GM18505 (cell line): Measurements from ENCODE around the gene COX7B2.

ENCODE experiments used
- ATAC-seq: cut with Tn5 transposase; IDR thresholded peaks from one replicate; pipeline ENCODE4 v1.9.1; 2021; ENCODE audit not compliant: unreplicated experiment
- POLR2A ChIP-seq: IDR thresholded peaks from 4 replicates; pipeline ENCODE4 v1.6.1; 2011; ENCODE audit warnings: borderline replicate concordance; ENCODE audit not compliant: insufficient read depth, insufficient read length; ENCODE audit errors: extremely low read depth

Gene COX7B2

GRCh38 chr4:46927201-46927600, 18.2 kb upstream of the COX7B2 start:
- no peak for ATAC-seq
- no peak for TF ChIP-seq POLR2A

- ATAC-seq, result no peak
- TF ChIP-seq POLR2A, result no peak
These were observed 15.9 kb upstream of the COX7B2 start for GRCh38 chr4:46924789-46925529.

- TF ChIP-seq POLR2A, result no peak
- no peak for ATAC-seq
These were observed 13.2 kb upstream of the COX7B2 start for GRCh38 chr4:46922205-46922604.

- TF ChIP-seq POLR2A, result no peak
- ATAC-seq, result no peak
These were observed 897 bp downstream of the COX7B2 start for GRCh38 chr4:46908148-46908547.

- ATAC-seq, result no peak
- no peak for TF ChIP-seq POLR2A
These were observed 9.0 kb downstream of the COX7B2 start for GRCh38 chr4:46900082-46900481.

- no peak for TF ChIP-seq POLR2A
- ATAC-seq, result no peak
These were observed 14.2 kb downstream of the COX7B2 start for GRCh38 chr4:46894826-46895225.

- no peak for TF ChIP-seq POLR2A
- no peak for ATAC-seq
These were observed 19.0 kb downstream of the COX7B2 start for GRCh38 chr4:46890056-46890455.

- no peak for ATAC-seq
- TF ChIP-seq POLR2A, result no peak
These were observed 19.6 kb downstream of the COX7B2 start for GRCh38 chr4:46889410-46889809.

- no peak for ATAC-seq
- TF ChIP-seq POLR2A, result no peak
These were observed 22.3 kb downstream of the COX7B2 start for GRCh38 chr4:46886711-46887110.

- no peak for TF ChIP-seq POLR2A
- ATAC-seq, result no peak
These were observed 30.4 kb downstream of the COX7B2 start for GRCh38 chr4:46878641-46879040.

GRCh38 chr4:46874811-46875210, 34.2 kb downstream of the COX7B2 start:
- TF ChIP-seq POLR2A, result no peak
- ATAC-seq, result no peak

- no peak for TF ChIP-seq POLR2A
- ATAC-seq, result no peak
These were observed 38.6 kb downstream of the COX7B2 start for GRCh38 chr4:46870411-46870810.

- no peak for ATAC-seq
- no peak for TF ChIP-seq POLR2A
These were observed 52.7 kb downstream of the COX7B2 start for GRCh38 chr4:46856333-46856732.

GRCh38 chr4:46852800-46853199, 56.2 kb downstream of the COX7B2 start:
- no peak for ATAC-seq
- no peak for TF ChIP-seq POLR2A

GRCh38 chr4:46850026-46850425, 59.0 kb downstream of the COX7B2 start:
- ATAC-seq, result no peak
- no peak for TF ChIP-seq POLR2A
